HG02759 (cell line): ENCODE measurements around the gene RNF13.
"Not testable (repeated sequence)": the region's sequence is repeated elsewhere in the genome, so short reads cannot be mapped to it uniquely, and the experiment has no call there.

Experiments
- ATAC-seq: cut with Tn5 transposase; IDR thresholded peaks from one replicate; pipeline ENCODE4 v1.9.1; 2021; ENCODE audit warnings: mild to moderate bottlenecking, moderate library complexity; ENCODE audit not compliant: unreplicated experiment

Gene RNF13

DNA sequence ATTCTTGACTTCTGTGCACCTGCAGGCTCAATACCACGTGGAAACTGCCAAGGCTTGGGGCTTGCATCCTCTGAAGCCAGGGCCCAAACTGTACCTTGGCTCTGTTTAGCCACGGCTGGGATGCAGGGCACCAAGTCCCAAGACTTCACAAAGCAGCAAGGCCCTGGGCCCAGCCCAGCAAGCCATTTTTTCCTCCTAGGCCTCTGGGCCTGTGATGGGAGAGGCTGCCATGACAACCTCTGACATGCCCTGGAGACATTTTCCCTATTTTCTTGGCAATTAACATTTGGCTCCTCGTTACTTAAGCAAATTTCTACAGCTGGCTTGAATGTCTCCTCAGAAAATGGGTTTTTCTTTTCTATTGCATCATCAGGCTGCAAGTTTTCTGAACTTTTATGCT is 25.5 kb downstream of the RNF13 start:
- ATAC-seq: not testable (repeated sequence)

DNA sequence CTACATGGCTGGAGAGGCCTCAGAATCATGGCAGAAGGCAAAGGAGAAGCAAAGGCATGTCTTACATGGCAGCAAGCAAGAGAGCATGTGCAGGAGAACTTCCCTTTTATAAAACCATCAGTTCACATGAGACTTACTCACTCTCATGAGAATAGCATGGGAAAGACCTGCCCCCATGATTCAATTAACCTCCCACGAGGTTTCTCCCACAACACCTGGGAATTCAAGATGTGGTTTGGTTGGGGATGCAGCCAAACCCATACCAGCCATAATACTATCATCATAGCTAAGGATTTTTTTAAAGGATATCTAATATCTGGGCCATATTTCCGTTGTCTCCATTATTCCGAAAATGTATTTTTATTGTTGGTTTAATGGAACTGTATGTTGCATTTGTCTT is 26.5 kb downstream of the RNF13 start:
- ATAC-seq: not testable (repeated sequence)

DNA sequence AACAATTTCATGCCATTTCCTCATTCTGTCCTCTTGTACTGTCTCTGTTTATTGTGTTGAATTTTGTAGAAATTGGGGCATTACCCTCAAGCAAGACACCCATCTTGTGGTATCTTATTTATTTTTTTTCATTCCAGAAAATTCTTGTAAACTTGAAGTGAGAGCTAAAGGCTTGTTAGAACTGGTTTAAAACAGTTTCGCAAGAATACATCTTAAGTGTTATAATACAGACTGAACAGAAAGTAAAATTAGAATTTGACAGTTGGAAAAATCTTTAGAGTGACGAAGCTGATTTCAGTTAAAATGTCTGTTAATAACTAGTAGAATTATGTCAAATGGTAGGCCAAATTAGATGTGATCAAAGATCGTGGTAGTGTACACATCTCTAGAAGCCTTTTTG is 26.9 kb downstream of the RNF13 start:
- ATAC-seq: no peak

DNA sequence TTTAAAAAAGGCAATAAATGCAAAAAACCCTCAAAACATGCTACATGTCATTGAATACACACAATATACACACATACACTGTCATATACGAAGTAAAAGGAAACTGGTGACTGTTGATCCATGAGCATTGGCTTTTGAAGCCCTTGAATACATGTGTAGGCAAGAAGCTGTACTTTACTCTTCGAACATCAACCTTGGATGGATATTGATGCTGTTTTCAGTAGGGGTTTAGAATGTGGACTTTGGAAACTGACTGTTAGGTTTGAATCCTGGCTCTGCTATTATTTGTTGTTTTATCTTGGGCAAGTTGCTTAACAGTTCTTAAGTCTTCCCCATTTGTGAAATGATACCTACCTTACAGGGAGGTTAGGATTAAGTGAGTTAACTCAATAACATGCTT is 30.5 kb downstream of the RNF13 start:
- ATAC-seq: no peak

DNA sequence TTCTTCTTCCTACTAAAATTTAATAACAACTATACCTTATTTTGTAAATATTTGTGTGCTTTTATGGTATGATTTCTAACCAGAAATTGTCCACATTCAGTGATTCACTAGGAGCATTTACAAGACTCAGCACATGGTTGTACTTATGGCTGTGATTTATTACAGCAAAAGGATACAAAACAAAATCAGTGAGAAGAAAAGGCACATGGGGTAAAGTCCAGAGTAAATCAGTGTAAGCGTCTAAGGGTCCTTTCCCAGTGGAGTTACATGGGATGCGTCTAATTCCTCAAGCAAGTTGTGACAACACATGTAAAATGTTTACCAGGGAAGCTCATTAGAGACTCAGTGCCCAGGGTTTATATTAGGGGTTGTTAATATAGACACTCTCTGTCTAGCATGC is 31.1 kb downstream of the RNF13 start:
- no peak for ATAC-seq

DNA sequence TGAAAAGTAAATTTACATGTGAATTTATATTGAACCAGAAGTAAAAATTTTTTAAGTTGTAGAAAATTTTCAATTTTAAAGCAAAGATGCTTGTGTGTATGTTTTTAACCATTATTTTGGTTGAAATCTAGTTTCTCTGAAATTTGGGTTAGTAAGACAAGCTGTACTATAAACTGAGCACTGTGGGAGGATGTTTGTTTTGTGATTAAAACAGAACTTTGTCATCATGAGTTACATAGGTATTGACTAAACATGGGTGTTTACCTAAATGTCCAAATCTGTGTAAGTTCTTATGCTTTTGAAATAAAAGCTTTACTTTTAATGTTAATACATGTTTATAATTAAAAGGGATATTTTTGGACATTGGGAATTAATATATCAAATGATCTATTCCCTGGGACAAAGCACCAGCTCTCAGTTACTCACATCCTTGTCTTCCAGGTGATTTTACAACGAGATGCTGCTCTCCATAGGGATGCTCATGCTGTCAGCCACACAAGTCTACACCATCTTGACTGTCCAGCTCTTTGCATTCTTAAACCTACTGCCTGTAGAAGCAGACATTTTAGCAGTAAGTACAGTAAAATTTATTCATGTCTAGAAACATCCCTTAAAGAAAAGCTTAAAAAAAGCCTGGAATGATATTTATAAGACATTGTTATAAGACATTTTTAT is 32.7 kb downstream of the RNF13 start:
- no peak for ATAC-seq

DNA sequence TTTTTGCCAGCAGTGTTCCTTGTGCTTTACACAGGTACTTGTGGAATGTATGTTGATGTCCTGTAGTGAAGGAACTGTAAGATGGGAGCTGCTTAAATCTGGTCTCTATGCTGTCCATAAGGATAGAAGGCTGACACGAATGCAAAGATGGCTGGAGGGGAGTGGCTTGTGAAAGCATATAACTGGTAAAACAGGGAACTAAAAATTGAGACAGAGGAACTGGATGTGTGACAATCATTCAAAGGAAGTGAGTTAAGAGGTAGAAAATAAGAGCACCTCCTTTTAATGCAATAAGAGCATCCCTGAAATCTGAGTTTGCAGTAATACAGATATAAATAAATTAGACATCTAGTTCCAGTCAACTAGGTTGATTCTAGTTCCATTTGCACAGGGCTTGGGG is 35.2 kb downstream of the RNF13 start:
- ATAC-seq: no peak

DNA sequence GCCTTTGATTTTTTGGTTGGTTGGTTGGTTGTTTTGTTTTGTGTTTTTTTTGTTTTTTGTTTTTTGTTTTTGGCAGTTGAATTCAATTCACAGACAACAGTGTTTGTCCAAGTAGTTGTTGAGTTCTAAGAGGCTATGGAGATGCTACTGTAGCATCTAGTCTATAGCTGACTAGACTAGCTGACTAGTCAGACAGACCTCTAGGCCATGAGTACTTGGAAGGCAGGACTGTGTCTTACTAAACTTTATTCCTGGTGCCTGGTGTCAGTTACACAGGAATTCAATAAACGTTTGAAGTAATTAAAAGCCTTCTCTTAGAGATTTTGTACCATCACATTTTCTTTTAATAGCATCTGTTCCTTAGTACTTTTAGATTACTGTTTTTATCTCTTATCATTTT is 35.7 kb downstream of the RNF13 start:
- no peak for ATAC-seq

DNA sequence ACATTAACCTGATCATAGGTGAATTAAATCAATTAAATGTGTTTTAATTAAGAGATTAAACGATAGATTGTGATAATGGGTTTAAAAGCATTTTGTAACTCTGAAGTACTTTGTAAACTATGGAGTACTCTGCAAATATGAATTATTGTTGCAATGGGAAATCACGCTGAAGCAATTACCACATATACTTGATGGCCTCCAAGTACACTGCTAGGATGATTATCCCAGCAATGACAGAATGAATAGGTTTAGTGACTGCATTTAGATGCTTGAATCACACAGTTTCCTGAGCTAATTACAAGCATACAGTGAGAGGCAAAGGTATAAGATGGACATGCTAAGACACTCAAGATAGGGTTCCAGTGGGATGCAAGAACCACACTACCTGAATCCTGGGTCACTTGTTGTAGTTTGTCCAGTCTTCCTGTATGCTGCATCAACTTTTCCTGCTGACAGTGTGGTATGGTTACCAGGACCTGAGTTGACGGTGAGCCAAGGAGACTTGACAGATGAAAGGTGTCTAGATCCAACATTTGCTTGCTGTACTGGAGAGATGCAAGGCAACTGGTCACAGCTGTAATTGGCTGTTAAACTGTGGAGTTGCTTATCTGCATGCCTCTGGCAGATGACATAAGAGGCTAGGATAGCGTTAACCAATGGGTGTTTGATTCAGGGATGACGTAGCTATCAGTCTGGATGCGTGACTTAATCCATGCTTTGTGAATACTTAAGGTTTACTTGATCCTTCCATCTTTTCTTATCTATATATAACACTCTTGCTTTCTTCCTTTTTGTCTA is 38.0 kb downstream of the RNF13 start:
- ATAC-seq: no peak

DNA sequence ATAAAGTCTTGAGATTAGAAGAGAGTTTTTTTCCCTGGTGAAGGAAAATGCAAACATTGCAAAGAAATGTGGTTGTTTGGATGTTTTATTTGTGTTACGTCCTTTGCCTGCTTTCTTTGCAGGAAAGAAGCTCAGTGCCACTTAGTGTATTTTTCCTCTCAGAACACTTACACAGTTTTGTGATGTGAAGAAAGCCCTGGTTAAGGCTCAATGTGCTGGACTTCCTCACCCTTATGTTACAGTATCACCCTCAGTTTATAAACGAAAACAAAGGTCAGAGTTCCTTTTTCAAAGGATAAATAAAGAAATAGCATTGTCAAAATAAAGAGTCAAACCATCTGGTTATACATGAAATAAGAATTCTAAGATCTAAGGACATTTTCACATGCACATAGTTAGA is 45.9 kb downstream of the RNF13 start:
- no peak for ATAC-seq

DNA sequence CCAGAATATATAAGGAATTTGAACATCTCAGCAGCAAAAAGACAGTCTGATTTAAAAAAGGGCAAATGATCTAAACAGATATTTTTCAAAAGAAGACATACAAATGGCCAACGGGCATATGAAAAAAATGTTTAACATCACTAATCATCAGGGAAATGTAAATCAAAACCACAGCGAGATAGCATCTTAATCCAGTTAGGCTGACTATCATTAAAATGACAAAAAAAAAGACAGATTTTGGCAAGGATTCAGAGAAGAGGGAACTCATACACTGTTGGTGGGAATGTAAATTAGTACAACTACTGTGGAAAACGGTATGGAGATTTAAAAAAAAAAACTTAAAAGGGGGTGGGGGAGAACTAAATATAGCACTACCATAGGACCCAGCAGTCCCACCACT is 47.9 kb downstream of the RNF13 start:
- no peak for ATAC-seq

DNA sequence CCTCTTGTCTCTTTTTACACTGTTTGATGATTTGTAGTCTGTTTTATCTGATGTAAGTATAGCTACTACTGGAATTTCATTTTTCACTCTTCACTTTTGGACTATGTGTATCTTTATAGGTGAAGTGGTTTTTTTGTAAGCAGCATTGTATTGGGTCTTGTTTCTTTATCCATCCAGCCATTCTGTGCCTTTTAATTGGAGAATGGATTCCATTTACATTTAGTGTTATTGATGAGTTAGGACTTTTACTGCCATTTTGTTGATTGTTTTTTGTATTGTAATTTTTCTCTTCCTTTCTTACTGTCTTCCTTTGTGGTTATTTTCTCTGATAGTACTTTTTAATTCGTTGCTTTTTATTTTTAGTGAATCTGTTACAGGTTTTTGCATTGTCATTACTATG is 54.5 kb downstream of the RNF13 start:
- ATAC-seq: no peak

DNA sequence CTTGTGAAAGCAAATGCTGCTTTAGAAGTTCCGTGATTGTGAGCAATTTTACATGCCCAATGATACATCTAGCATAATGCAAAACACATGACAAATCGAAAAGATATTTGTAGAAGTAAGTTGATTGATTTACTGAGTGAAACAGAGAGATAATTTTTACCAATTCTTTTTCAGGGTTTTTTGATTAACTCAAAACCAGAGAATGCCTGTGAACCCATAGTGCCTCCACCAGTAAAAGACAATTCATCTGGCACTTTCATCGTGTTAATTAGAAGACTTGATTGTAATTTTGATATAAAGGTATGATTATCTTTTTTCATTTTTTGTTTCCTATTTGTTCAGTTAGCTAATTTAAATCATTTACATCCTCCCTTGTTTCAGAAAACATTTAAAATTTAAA is 58.8 kb downstream of the RNF13 start:
- no peak for ATAC-seq

DNA sequence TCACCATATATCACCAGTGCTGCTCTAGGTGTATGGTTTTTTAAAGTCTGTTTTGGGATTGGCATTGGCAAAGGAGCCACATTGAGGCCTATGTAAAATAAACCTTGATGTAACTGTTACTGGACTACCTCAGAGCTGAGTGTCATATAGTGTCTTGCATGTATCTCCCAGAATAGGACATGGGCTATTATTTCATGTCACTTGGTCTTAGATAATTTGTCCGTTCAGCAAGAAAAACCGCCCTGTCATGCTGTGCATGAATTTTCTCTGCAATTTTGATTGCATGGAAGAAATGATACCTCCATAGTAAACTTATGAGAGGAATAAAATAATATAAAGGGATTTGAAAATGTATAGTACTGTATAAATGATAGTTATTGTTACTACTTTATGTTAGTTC is 59.6 kb downstream of the RNF13 start:
- ATAC-seq: no peak

DNA sequence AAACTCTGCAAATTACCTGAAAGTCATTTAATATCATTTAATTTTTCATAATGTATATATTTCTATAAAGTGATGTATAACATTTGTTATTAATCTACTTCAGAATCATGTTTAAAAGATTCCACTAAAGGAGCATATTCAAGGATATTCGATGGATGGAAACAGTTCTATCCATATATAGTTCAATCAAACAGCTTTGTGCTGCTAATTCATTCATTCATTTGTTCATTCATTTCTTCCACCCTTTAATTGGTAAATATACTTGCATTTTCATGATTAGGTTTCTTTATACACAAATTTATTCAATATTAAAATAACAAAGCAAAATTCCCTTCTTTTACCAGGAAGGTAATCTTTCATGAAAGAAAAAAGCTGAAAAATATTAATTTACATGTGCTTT is 64.7 kb downstream of the RNF13 start:
- ATAC-seq: no peak

DNA sequence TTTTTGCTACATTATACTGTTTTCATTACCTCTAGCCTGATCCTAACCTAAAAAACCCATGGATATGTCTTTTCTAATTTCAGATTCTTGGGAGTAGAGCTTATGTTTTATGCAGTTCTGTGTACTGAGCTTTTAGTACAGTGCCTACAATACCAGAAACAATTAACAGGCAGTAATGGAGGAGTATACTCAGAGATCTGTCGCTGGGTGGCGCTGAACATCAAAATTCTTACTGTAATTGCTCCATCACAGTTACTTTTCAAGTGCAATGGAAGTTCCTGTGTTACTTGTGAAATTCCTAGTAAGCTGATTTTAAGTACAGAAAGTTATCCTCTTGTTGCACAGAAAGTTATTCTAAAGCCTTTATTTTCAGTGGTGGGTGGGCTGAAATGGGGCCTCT is 66.9 kb downstream of the RNF13 start:
- ATAC-seq: peak; percentile 70

DNA sequence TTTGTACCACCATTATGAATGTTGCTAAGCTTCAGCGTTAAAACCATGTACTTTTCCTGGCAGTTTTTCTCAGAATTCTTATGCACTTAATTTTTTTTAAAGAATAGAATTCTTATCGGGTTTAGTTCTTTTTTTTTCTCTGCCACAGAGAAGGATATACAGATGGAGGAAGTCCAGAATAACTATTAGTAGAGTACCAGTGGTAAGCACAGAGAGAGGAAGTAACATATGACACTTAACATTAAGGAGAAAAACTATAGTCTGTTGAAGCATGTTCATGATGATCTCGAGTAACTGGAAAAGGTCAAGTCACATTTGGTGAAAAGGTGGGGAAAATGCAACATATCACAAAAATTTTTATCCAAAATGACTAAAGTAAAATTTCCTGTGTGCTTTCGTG is 68.9 kb downstream of the RNF13 start:
- ATAC-seq: no peak

DNA sequence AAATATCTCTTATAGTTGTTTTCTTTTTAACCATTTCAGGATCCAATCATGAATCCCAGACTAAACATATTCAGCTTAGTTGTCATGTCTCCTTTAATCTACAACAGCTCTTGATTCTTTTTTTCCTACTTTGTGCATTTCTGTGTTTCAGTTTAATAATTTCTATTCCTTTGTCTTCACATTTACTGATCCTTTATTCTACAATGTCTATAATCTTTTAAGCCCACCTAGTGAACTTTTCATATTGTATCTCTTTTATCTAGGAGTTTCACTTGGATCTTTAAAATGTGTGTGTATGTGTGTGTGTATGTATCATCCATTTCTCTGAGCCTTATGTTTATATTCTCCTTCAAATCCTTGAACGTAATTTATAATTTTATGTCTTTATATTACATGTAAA is 70.1 kb downstream of the RNF13 start:
- ATAC-seq: no peak

DNA sequence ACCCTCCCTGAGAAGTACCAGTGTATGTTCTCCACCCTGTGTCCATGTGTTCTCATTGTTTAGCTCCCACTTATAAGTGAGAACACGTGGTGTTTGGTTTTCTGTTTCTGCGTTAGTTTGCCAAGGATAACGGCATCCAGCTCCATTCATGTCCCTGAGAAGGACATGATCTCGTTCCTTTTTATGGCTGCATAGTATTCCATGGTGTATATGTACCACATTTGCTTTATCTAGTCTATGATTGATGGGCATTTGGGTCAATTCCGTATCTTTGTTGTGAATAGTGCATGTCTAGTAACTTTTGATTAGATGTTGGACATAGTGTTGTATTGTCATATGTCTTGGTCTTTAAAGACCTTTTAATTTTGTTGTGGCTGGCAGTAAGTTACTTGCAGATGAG is 70.8 kb downstream of the RNF13 start:
- ATAC-seq: not testable (repeated sequence)

DNA sequence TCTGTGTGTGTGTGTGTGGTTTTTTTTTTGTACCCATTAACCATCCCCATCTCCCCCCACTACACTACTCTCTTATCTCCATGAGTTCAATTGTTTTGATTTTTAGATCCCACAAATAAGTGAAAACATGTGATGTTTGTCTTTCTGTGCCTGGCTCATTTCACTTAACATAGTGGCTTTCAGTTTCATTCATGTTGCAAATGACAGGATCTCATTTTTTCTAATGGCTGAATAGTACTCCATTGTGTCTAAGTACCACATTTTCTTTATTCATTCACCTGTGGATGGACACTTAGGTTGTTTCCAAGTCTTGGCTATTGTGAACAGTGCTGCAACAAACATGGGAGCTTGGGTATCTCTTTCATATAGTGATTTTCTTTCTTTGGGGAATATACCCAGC is 71.8 kb downstream of the RNF13 start:
- ATAC-seq: peak; percentile 45

DNA sequence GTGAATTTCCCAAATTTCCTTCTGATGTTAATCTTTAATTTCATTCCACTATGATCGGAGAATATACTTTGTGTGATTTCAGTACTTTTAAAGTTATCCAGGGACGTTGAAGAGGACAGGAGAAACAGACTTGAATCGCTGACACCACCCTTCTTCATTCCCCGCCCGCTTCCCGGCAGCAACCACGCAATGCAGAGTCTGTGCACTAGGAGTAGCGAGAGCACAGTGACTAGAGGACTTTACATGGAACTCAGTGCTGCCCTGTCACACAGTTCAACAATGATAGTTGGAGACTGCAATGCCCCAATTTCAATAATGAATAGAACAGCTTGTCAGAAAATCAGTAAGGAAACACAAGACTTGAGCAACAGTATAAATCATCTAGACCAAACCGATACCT is 73.9 kb downstream of the RNF13 start:
- ATAC-seq: no peak

DNA sequence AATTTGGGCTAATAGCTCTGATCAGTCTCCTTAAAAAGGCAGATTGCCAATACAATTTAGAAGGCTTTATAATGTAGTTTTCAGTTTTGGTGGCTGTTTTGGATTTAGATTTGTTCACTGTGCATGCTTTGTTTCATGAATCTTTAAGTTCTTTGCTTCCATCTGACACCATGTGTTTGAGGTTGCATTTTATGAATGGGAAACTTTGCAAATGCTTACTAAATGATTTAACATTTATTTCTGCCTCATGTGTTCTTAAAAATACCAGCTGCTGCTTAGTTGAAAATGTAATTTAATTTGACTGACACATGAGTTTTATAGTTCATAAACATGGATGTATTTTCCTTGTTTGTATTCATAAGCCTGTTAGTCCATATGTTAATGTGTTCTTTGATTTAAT is 78.6 kb downstream of the RNF13 start:
- no peak for ATAC-seq

DNA sequence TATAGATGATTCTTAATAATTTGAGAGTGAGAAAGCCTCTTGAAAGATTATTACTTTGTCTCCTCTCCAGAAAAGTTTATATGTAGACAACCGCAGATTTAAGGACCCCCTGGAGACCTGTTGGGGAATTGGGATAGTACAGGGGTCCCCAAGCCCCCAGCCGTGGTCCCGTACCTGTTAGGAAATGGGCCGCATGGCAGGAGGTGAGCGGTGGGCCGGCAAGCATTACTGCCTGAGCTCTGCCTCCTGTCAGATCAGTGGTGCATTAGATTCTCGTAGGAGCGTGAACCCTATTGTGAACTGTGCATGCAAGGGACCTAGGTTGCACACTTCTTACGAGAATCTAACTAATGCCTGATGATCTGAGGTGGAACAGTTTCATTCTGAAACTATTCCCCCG is 79.4 kb downstream of the RNF13 start:
- no peak for ATAC-seq
